Smooth muscle cell (in vitro differentiated cells): ENCODE data around the gene COL25A1. TPM values are rescaled to one million over a fixed set of nuclear protein-coding genes. Genes with fewer than 3 reads are reported as not detected.
"Not testable (repeated sequence)": the region's sequence is repeated elsewhere in the genome, so short reads cannot be mapped to it uniquely, and the experiment has no call there.

Experiments
- DNase-seq: peaks from one replicate; lab custom pipeline; 2025; ENCODE audit not compliant: unreplicated experiment; lab: John Stamatoyannopoulos, UW
- H2AFZ ChIP-seq: fragments of 200-600 bp; sonication (generic); 2 replicates; pipeline ENCODE4 v1.6.0; 2016; ENCODE audit warnings: antibody characterized with exemption, low read depth, mild to moderate bottlenecking
- H3F3A ChIP-seq: fragments of 200-600 bp; sonication (generic); 2 replicates; pipeline ENCODE4 v1.6.0; 2017; ENCODE audit warnings: antibody characterized with exemption, low read depth
- H3K27ac ChIP-seq: fragments of 200-600 bp; sonication (generic); 2 replicates; pipeline ENCODE4 v1.5.1; 2016; ENCODE audit warnings: low read depth, mild to moderate bottlenecking
- H3K27me3 ChIP-seq: fragments of 200-600 bp; sonication (generic); 2 replicates; pipeline ENCODE4 v1.6.1; 2016; ENCODE audit warnings: low read depth, mild to moderate bottlenecking
- H3K36me3 ChIP-seq: fragments of 200-600 bp; sonication (generic); 2 replicates; pipeline ENCODE4 v1.5.1; 2016; ENCODE audit warnings: low read depth
- H3K4me1 ChIP-seq: fragments of 200-600 bp; sonication (generic); 2 replicates; pipeline ENCODE4 v1.5.1; 2016; ENCODE audit warnings: low read depth
- H3K4me2 ChIP-seq: fragments of 200-600 bp; sonication (generic); 2 replicates; pipeline ENCODE4 v1.6.0; 2016; ENCODE audit warnings: mild to moderate bottlenecking
- H3K4me3 ChIP-seq: fragments of 200-600 bp; sonication (generic); 2 replicates; pipeline ENCODE4 v1.5.1; 2016; ENCODE audit warnings: mild to moderate bottlenecking
- H3K79me2 ChIP-seq: fragments of 200-600 bp; sonication (generic); 2 replicates; pipeline ENCODE4 v1.6.0; 2016; ENCODE audit warnings: low read depth, mild to moderate bottlenecking
- H3K9ac ChIP-seq: fragments of 200-600 bp; sonication (generic); 2 replicates; pipeline ENCODE4 v1.6.0; 2016; ENCODE audit warnings: low read depth
- H3K9me3 ChIP-seq: fragments of 200-600 bp; sonication (generic); replicated peaks from 2 replicates; pipeline ENCODE4 v1.5.1; 2016; ENCODE audit warnings: low read depth
- H4K20me1 ChIP-seq: fragments of 200-600 bp; sonication (generic); 2 replicates; pipeline ENCODE4 v1.6.0; 2016; ENCODE audit warnings: low read depth
- CTCF ChIP-seq: fragments of 200-600 bp; sonication (generic); IDR thresholded peaks from 2 replicates; pipeline ENCODE4 v1.5.1; 2017; ENCODE audit warnings: borderline replicate concordance, mild to moderate bottlenecking, antibody characterized with exemption; ENCODE audit not compliant: insufficient read depth, poor library complexity, severe bottlenecking
- WGBS: methylation state at CpG from one replicate; pipeline ENCODE4 v1.1.7; 2016; ENCODE audit warnings: low lambda C conversion rate; 5-methylcytosine and 5-hydroxymethylcytosine counted together
- polyA plus RNA-seq: library from polyadenylated mRNA; unstranded; fragments of >200 nt; fragmentation: Nextera tagmentation; extraction: Ambion mirVana; gene quantifications from 2 replicates; pipeline ENCODE4 v1.2.1, GENCODE V29; 2016
- total RNA-seq: library from RNA; depleted of rRNA; stranded (reverse); fragments of >200 nt; gene quantifications from 2 replicates; pipeline ENCODE4 v1.2.3, GENCODE V29; 2014

COL25A1 gene
- total and polyA plus RNA-seq, 2 experiments from 2014 or later: 2.9 to 4.7 TPM

GRCh38 chr4:108941904-108942430 is 360.5 kb downstream of the COL25A1 start:
- no peak for DNase-seq
- WGBS: 90% methylated on average over 7 of the region's 7 CpGs
- no peak overlapping the region for H3K4me3 ChIP-seq
- no peak for TF ChIP-seq CTCF
- no peak overlapping the region for H3K27ac ChIP-seq
- H3K4me1 ChIP-seq: no peaks in the 10 kb centered on the region
- H3F3A ChIP-seq: peaks cover 4% of the 10 kb centered on the region
- H3K9ac ChIP-seq: no peak overlapping the region
- H3K79me2 ChIP-seq: no peaks in the 10 kb centered on the region
- no peaks in the 10 kb centered on the region for H4K20me1 ChIP-seq
- no peaks in the 10 kb centered on the region for H3K27me3 ChIP-seq
- H3K4me2 ChIP-seq: no peak overlapping the region
- H2AFZ ChIP-seq: no peak overlapping the region
- H3K36me3 ChIP-seq: no peaks in the 10 kb centered on the region
- H3K9me3 ChIP-seq: no peaks in the 10 kb centered on the region

- no peaks in the 10 kb centered on the region for H3K27me3 ChIP-seq
- no peak overlapping the region for H2AFZ ChIP-seq
- H3K4me2 ChIP-seq: no peak overlapping the region
- no peak for DNase-seq
- no peak overlapping the region for H3K27ac ChIP-seq
- H3K4me1 ChIP-seq: no peaks in the 10 kb centered on the region
- H3F3A ChIP-seq: peaks cover 4% of the 10 kb centered on the region
- H3K9me3 ChIP-seq: no peaks in the 10 kb centered on the region
- H3K4me3 ChIP-seq: no peak overlapping the region
- H4K20me1 ChIP-seq: no peaks in the 10 kb centered on the region
- 57% methylated on average over 1 of the region's 1 CpG for WGBS
- no peaks in the 10 kb centered on the region for H3K36me3 ChIP-seq
- no peaks in the 10 kb centered on the region for H3K79me2 ChIP-seq
- TF ChIP-seq CTCF: no peak
- H3K9ac ChIP-seq: no peak overlapping the region
Observed at GRCh38 chr4:108940634-108941033, 361.8 kb downstream of the COL25A1 start.

- H3K27me3 ChIP-seq: no peaks in the 10 kb centered on the region
- H3K4me2 ChIP-seq: no peak overlapping the region
- H3K36me3 ChIP-seq: no peaks in the 10 kb centered on the region
- no peaks in the 10 kb centered on the region for H3K79me2 ChIP-seq
- no peaks in the 10 kb centered on the region for H4K20me1 ChIP-seq
- no peak overlapping the region for H3K9ac ChIP-seq
- no peak for DNase-seq
- H2AFZ ChIP-seq: no peak overlapping the region
- 71% methylated on average over 5 of the region's 5 CpGs for WGBS
- no peak overlapping the region for H3K27ac ChIP-seq
- no peak overlapping the region for H3K4me3 ChIP-seq
- TF ChIP-seq CTCF: no peak
- H3K9me3 ChIP-seq: no peaks in the 10 kb centered on the region
- peaks cover 4% of the 10 kb centered on the region for H3F3A ChIP-seq
- no peaks in the 10 kb centered on the region for H3K4me1 ChIP-seq
Observed at GRCh38 chr4:108940149-108940548, 362.3 kb downstream of the COL25A1 start.

GRCh38 chr4:108937066-108937465 is 365.4 kb downstream of the COL25A1 start:
- WGBS: 37% methylated on average over 5 of the region's 5 CpGs
- Histone ChIP-seq H3K9ac (no peak overlapping the region), H4K20me1 (no peaks in the 10 kb centered on the region), H3K4me2 (peak overlapping the region; percentile 54), H3K9me3 (no peaks in the 10 kb centered on the region), H3K27me3 (no peaks in the 10 kb centered on the region), H3K27ac (no peak overlapping the region), H3K4me1 (no peaks in the 10 kb centered on the region), H3F3A (peaks cover 4% of the 10 kb centered on the region), H3K36me3 (no peaks in the 10 kb centered on the region), H3K79me2 (no peaks in the 10 kb centered on the region), H3K4me3 (no peak overlapping the region), H2AFZ (peak overlapping the region; percentile 39)
- DNase-seq: no peak
- TF ChIP-seq CTCF: no peak

GRCh38 chr4:108933925-108934324 is 368.5 kb downstream of the COL25A1 start:
- H3K27me3 ChIP-seq, H3K79me2 ChIP-seq, H2AFZ ChIP-seq, H3K4me2 ChIP-seq, H3K36me3 ChIP-seq, H3K9ac ChIP-seq, H3K9me3 ChIP-seq, H3K27ac ChIP-seq, H3K4me1 ChIP-seq, H3K4me3 ChIP-seq, H4K20me1 ChIP-seq, H3F3A ChIP-seq, DNase-seq: not testable (repeated sequence)
- WGBS: 99% methylated on average over 5 of the region's 5 CpGs
